ENCODE data around the gene ERC2.

Gene ERC2

GRCh38 chr3:56229311-56229710 lies 239.0 kb downstream of the ERC2 start:
- no peaks in the 10 kb centered on the region for H3K4me1 ChIP-seq (ENCODE audit: control insufficient read depth, insufficient read depth, low read length, unreplicated experiment)
- H3K27me3 ChIP-seq (ENCODE audit: insufficient read depth, low read length), result no peaks in the 10 kb centered on the region; the same call in 1 of the 2 replicates
- H3K4me3 ChIP-seq (ENCODE audit: low read depth, low read length), result no peak overlapping the region
- H3K27ac ChIP-seq (ENCODE audit: low read depth, low read length), result no peak overlapping the region
- H3K79me2 ChIP-seq (ENCODE audit: control insufficient read depth, insufficient read depth, low read length, unreplicated experiment), result no peaks in the 10 kb centered on the region
- H2AFZ ChIP-seq (ENCODE audit: low read length, unreplicated experiment), result no peak overlapping the region
- no peaks in the 10 kb centered on the region for H3K36me3 ChIP-seq (ENCODE audit: insufficient read depth, low read length)

- H3K27ac ChIP-seq (ENCODE audit: low read depth, low read length), result no peak overlapping the region
- no peaks in the 10 kb centered on the region for H3K36me3 ChIP-seq (ENCODE audit: insufficient read depth, low read length)
- H3K79me2 ChIP-seq (ENCODE audit: control insufficient read depth, insufficient read depth, low read length, unreplicated experiment), result no peaks in the 10 kb centered on the region
- no peaks in the 10 kb centered on the region; the same call in 1 of the 2 replicates for H3K27me3 ChIP-seq (ENCODE audit: insufficient read depth, low read length)
- no peak overlapping the region for H2AFZ ChIP-seq (ENCODE audit: low read length, unreplicated experiment)
- H3K4me1 ChIP-seq (ENCODE audit: control insufficient read depth, insufficient read depth, low read length, unreplicated experiment), result no peaks in the 10 kb centered on the region
- H3K4me3 ChIP-seq (ENCODE audit: low read depth, low read length), result no peak overlapping the region
Observed at GRCh38 chr3:56222866-56223265, 245.4 kb downstream of the ERC2 start.

GRCh38 chr3:56219894-56220805 lies 248.1 kb downstream of the ERC2 start:
- Histone ChIP-seq H3K36me3 (ENCODE audit: insufficient read depth, low read length) (no peaks in the 10 kb centered on the region), H3K79me2 (ENCODE audit: control insufficient read depth, insufficient read depth, low read length, unreplicated experiment) (no peaks in the 10 kb centered on the region), H3K27me3 (ENCODE audit: insufficient read depth, low read length) (no peaks in the 10 kb centered on the region), H3K27ac (ENCODE audit: low read depth, low read length) (no peak overlapping the region), H2AFZ (ENCODE audit: low read length, unreplicated experiment) (no peak overlapping the region), H3K4me1 (ENCODE audit: control insufficient read depth, insufficient read depth, low read length, unreplicated experiment) (no peaks in the 10 kb centered on the region), H3K4me3 (ENCODE audit: low read depth, low read length) (no peak overlapping the region)

- Histone ChIP-seq H2AFZ (ENCODE audit: low read length, unreplicated experiment) (no peak overlapping the region), H3K27me3 (ENCODE audit: insufficient read depth, low read length) (0 out of 2 replicates have a peak, but pooled peaks cover 2% of the 10 kb centered on the region), H3K27ac (ENCODE audit: low read depth, low read length) (no peak overlapping the region), H3K79me2 (ENCODE audit: control insufficient read depth, insufficient read depth, low read length, unreplicated experiment) (no peaks in the 10 kb centered on the region), H3K4me3 (ENCODE audit: low read depth, low read length) (no peak overlapping the region), H3K36me3 (ENCODE audit: insufficient read depth, low read length) (no peaks in the 10 kb centered on the region), H3K4me1 (ENCODE audit: control insufficient read depth, insufficient read depth, low read length, unreplicated experiment) (no peaks in the 10 kb centered on the region)
Observed at GRCh38 chr3:56209982-56210751, 258.1 kb downstream of the ERC2 start.

GRCh38 chr3:56207922-56208321 lies 260.3 kb downstream of the ERC2 start:
- Histone ChIP-seq H3K4me1 (ENCODE audit: control insufficient read depth, insufficient read depth, low read length, unreplicated experiment) (no peaks in the 10 kb centered on the region), H3K27me3 (ENCODE audit: insufficient read depth, low read length) (0 out of 2 replicates have a peak, but pooled peaks cover 2% of the 10 kb centered on the region)

GRCh38 chr3:56205406-56205805 lies 262.9 kb downstream of the ERC2 start:
- no peak overlapping the region for H3K27ac ChIP-seq (ENCODE audit: low read depth, low read length)
- no peaks in the 10 kb centered on the region for H3K79me2 ChIP-seq (ENCODE audit: control insufficient read depth, insufficient read depth, low read length, unreplicated experiment)
- H3K27me3 ChIP-seq (ENCODE audit: insufficient read depth, low read length), result 0 out of 2 replicates have a peak, but pooled peaks cover 2% of the 10 kb centered on the region
- H3K36me3 ChIP-seq (ENCODE audit: insufficient read depth, low read length), result no peaks in the 10 kb centered on the region
- no peak overlapping the region for H2AFZ ChIP-seq (ENCODE audit: low read length, unreplicated experiment)
- no peaks in the 10 kb centered on the region for H3K4me1 ChIP-seq (ENCODE audit: control insufficient read depth, insufficient read depth, low read length, unreplicated experiment)
- H3K4me3 ChIP-seq (ENCODE audit: low read depth, low read length), result no peak overlapping the region

More at GRCh38 chr3:56207922-56208321, 260.3 kb downstream of the ERC2 start:
- no peak overlapping the region for H3K27ac ChIP-seq (ENCODE audit: low read depth, low read length)
- H3K79me2 ChIP-seq (ENCODE audit: control insufficient read depth, insufficient read depth, low read length, unreplicated experiment), result no peaks in the 10 kb centered on the region
- H3K36me3 ChIP-seq (ENCODE audit: insufficient read depth, low read length), result no peaks in the 10 kb centered on the region
- H2AFZ ChIP-seq (ENCODE audit: low read length, unreplicated experiment), result no peak overlapping the region
- H3K4me3 ChIP-seq (ENCODE audit: low read depth, low read length), result no peak overlapping the region

GRCh38 chr3:56202997-56203396 lies 265.3 kb downstream of the ERC2 start:
- Histone ChIP-seq H3K27ac (ENCODE audit: low read depth, low read length) (no peak overlapping the region), H2AFZ (ENCODE audit: low read length, unreplicated experiment) (no peak overlapping the region)

GRCh38 chr3:56201407-56201806 lies 266.9 kb downstream of the ERC2 start:
- H2AFZ ChIP-seq (ENCODE audit: low read length, unreplicated experiment), result no peak overlapping the region
- no peak overlapping the region for H3K27ac ChIP-seq (ENCODE audit: low read depth, low read length)
- H3K27me3 ChIP-seq (ENCODE audit: insufficient read depth, low read length), result 0 out of 2 replicates have a peak, but pooled peaks cover 2% of the 10 kb centered on the region
- H3K4me1 ChIP-seq (ENCODE audit: control insufficient read depth, insufficient read depth, low read length, unreplicated experiment), result no peaks in the 10 kb centered on the region
- no peak overlapping the region for H3K4me3 ChIP-seq (ENCODE audit: low read depth, low read length)
- H3K36me3 ChIP-seq (ENCODE audit: insufficient read depth, low read length), result no peaks in the 10 kb centered on the region
- no peaks in the 10 kb centered on the region for H3K79me2 ChIP-seq (ENCODE audit: control insufficient read depth, insufficient read depth, low read length, unreplicated experiment)

More at GRCh38 chr3:56202997-56203396, 265.3 kb downstream of the ERC2 start:
- no peaks in the 10 kb centered on the region for H3K4me1 ChIP-seq (ENCODE audit: control insufficient read depth, insufficient read depth, low read length, unreplicated experiment)
- 0 out of 2 replicates have a peak, but pooled peaks cover 2% of the 10 kb centered on the region for H3K27me3 ChIP-seq (ENCODE audit: insufficient read depth, low read length)
- H3K36me3 ChIP-seq (ENCODE audit: insufficient read depth, low read length), result no peaks in the 10 kb centered on the region
- no peak overlapping the region for H3K4me3 ChIP-seq (ENCODE audit: low read depth, low read length)
- no peaks in the 10 kb centered on the region for H3K79me2 ChIP-seq (ENCODE audit: control insufficient read depth, insufficient read depth, low read length, unreplicated experiment)

GRCh38 chr3:56200251-56200650 lies 268.0 kb downstream of the ERC2 start:
- no peak overlapping the region for H3K4me3 ChIP-seq (ENCODE audit: low read depth, low read length)
- no peaks in the 10 kb centered on the region for H3K36me3 ChIP-seq (ENCODE audit: insufficient read depth, low read length)
- H2AFZ ChIP-seq (ENCODE audit: low read length, unreplicated experiment), result no peak overlapping the region
- no peaks in the 10 kb centered on the region for H3K4me1 ChIP-seq (ENCODE audit: control insufficient read depth, insufficient read depth, low read length, unreplicated experiment)
- H3K27ac ChIP-seq (ENCODE audit: low read depth, low read length), result no peak overlapping the region
- H3K79me2 ChIP-seq (ENCODE audit: control insufficient read depth, insufficient read depth, low read length, unreplicated experiment), result no peaks in the 10 kb centered on the region
- H3K27me3 ChIP-seq (ENCODE audit: insufficient read depth, low read length), result 0 out of 2 replicates have a peak, but pooled peaks cover 1% of the 10 kb centered on the region

GRCh38 chr3:56197991-56198390 lies 270.3 kb downstream of the ERC2 start:
- Histone ChIP-seq H3K4me1 (ENCODE audit: control insufficient read depth, insufficient read depth, low read length, unreplicated experiment) (no peaks in the 10 kb centered on the region), H2AFZ (ENCODE audit: low read length, unreplicated experiment) (no peak overlapping the region), H3K27ac (ENCODE audit: low read depth, low read length) (no peak overlapping the region), H3K79me2 (ENCODE audit: control insufficient read depth, insufficient read depth, low read length, unreplicated experiment) (no peaks in the 10 kb centered on the region), H3K36me3 (ENCODE audit: insufficient read depth, low read length) (no peaks in the 10 kb centered on the region), H3K4me3 (ENCODE audit: low read depth, low read length) (no peak overlapping the region), H3K27me3 (ENCODE audit: insufficient read depth, low read length) (no peaks in the 10 kb centered on the region)
